Measurements from ENCODE around the gene PAM.

Gene PAM

GRCh38 chr5:102818934-102819333 is 63.8 kb downstream of the PAM start:
- no peak for TF ChIP-seq CTCF (IDR thresholded peaks at IDR 0.05)

- no peak for TF ChIP-seq CTCF (IDR thresholded peaks at IDR 0.05)
Observed at GRCh38 chr5:102819634-102820033, 64.5 kb downstream of the PAM start.

- no peak for TF ChIP-seq CTCF (IDR thresholded peaks at IDR 0.05)
Observed at GRCh38 chr5:102823441-102823874, 68.4 kb downstream of the PAM start.

- TF ChIP-seq CTCF (IDR thresholded peaks at IDR 0.05) = no peak
Observed at GRCh38 chr5:102826629-102827028, 71.5 kb downstream of the PAM start.

- no peak for TF ChIP-seq CTCF (IDR thresholded peaks at IDR 0.05)
Observed at GRCh38 chr5:102830241-102830640, 75.1 kb downstream of the PAM start.

GRCh38 chr5:102832445-102832844 is 77.3 kb downstream of the PAM start:
- no peak for TF ChIP-seq CTCF (IDR thresholded peaks at IDR 0.05)

- no peak for TF ChIP-seq CTCF (IDR thresholded peaks at IDR 0.05)
Observed at GRCh38 chr5:102833146-102833545, 78.0 kb downstream of the PAM start.

- no peak for TF ChIP-seq CTCF (IDR thresholded peaks at IDR 0.05)
Observed at GRCh38 chr5:102834438-102834964, 79.4 kb downstream of the PAM start.

All from LNCAP (cell line).